Cardiac muscle cell (in vitro differentiated cells and primary cell): ENCODE measurements around the gene STPG2. TPM values are rescaled to one million over a fixed set of nuclear protein-coding genes. Genes with fewer than 3 reads are reported as not detected.

Experiments used
- DNase-seq, 2 donors: peaks; one replicate each; pipeline versions ENCODE4 v3.0.0 to v3.0.0-alpha.2; 2010 to 2017; ENCODE audit warnings: low read depth in 1 of 2, low spot score in 1 of 2
- H3K27ac ChIP-seq: fragments of 200-600 bp; sonication (generic); 2 replicates; pipeline ENCODE4 v1.5.1; 2016
- H3K27me3 ChIP-seq: fragments of 200-600 bp; sonication (generic); 2 replicates; pipeline ENCODE4 v1.6.0; 2016; ENCODE audit warnings: control low read depth
- H3K36me3 ChIP-seq: fragments of 200-600 bp; sonication (generic); 2 replicates; pipeline ENCODE4 v1.5.1; 2016; ENCODE audit warnings: control low read depth
- H3K4me1 ChIP-seq: fragments of 200-600 bp; sonication (generic); 2 replicates; pipeline ENCODE4 v1.8.1; 2017; ENCODE audit warnings: low read depth, mild to moderate bottlenecking, mixed run types
- H3K4me3 ChIP-seq: fragments of 200-600 bp; sonication (generic); 2 replicates; pipeline ENCODE4 v1.5.1; 2016; ENCODE audit warnings: mild to moderate bottlenecking
- H3K9me3 ChIP-seq: fragments of 200-600 bp; sonication (generic); 2 replicates; pipeline ENCODE4 v1.5.1; 2017; ENCODE audit warnings: low read depth, mild to moderate bottlenecking, control low read depth
- polyA plus RNA-seq: library from polyadenylated mRNA; unstranded; fragments of >200 nt; fragmentation: Nextera tagmentation; extraction: Ambion mirVana; gene quantifications from 2 replicates; pipeline ENCODE4 v1.2.1, GENCODE V29; 2016
- total RNA-seq: library from RNA; depleted of rRNA; stranded (reverse); fragments of >200 nt; gene quantifications from 2 replicates; pipeline ENCODE4 v1.2.3, GENCODE V29; 2016
- TF ChIP-seq, protein P1 (sequence below): IDR thresholded peaks from 2 replicates; pipeline ENCODE4 v1.5.1; 2012; ENCODE audit warnings: low read depth, mild to moderate bottlenecking, low read length

The STPG2 gene
- total and polyA plus RNA-seq, 2 experiments from 2014 or later = 0.20 to 0.30 TPM

DNA sequence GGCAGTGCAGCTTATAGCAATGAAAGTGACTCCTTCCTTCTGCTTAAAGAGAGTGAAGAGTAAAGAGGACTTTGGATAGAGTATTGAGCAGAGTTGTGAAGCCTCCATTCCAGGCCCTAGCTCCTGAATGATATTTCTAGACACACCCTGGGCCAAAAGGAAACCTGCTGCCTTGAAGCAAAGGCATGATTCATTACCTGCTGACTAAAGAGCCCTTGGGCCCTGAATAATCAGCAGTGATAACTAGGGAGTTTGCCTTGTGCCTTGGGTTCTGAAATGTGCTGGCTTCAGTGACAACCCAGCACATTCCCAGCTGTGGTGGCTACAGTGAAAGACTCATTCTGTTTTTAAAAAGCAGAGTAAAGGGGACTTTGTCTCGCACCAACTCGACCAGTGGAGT, 49.2 kb downstream of the STPG2 start:
- DNase-seq = no peak
- Histone ChIP-seq H3K9me3 (no peaks in the 10 kb centered on the region), H3K27ac (no peak overlapping the region), H3K27me3 (no peaks in the 10 kb centered on the region), H3K4me1 (no peaks in the 10 kb centered on the region), H3K36me3 (no peaks in the 10 kb centered on the region), H3K4me3 (no peak overlapping the region)
- TF ChIP-seq, protein P1, sequence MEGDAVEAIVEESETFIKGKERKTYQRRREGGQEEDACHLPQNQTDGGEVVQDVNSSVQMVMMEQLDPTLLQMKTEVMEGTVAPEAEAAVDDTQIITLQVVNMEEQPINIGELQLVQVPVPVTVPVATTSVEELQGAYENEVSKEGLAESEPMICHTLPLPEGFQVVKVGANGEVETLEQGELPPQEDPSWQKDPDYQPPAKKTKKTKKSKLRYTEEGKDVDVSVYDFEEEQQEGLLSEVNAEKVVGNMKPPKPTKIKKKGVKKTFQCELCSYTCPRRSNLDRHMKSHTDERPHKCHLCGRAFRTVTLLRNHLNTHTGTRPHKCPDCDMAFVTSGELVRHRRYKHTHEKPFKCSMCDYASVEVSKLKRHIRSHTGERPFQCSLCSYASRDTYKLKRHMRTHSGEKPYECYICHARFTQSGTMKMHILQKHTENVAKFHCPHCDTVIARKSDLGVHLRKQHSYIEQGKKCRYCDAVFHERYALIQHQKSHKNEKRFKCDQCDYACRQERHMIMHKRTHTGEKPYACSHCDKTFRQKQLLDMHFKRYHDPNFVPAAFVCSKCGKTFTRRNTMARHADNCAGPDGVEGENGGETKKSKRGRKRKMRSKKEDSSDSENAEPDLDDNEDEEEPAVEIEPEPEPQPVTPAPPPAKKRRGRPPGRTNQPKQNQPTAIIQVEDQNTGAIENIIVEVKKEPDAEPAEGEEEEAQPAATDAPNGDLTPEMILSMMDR = no peak

DNA sequence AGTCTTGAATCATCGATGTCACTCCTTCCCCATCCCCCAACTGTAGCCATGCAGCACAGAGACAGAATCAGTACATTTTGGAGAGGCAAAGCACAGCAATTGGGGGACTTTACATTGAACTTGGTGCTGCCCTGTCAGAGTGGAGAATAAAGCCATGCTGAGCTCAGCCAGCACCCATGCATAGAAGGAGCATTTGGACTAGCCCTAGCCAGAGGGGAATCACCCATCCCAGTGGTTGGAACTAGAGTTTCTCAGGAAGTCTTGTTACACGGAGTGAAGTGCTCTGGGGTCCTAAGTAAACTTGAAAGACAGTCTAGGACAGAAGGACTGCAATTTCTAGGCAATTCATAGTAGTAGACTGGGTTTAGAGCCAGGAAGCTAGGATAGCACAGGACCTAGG, 49.6 kb downstream of the STPG2 start:
- no peaks in the 10 kb centered on the region for H3K4me1 ChIP-seq
- no peaks in the 10 kb centered on the region for H3K9me3 ChIP-seq
- no peaks in the 10 kb centered on the region for H3K36me3 ChIP-seq
- no peak for DNase-seq
- TF ChIP-seq, protein P1 = no peak
- no peak overlapping the region for H3K27ac ChIP-seq
- H3K4me3 ChIP-seq = no peak overlapping the region
- H3K27me3 ChIP-seq = no peaks in the 10 kb centered on the region

- Histone ChIP-seq H3K4me1 (no peaks in the 10 kb centered on the region), H3K9me3 (no peaks in the 10 kb centered on the region), H3K27me3 (no peaks in the 10 kb centered on the region), H3K4me3 (no peak overlapping the region), H3K36me3 (no peaks in the 10 kb centered on the region), H3K27ac (no peak overlapping the region)
- TF ChIP-seq, protein P1 = peak; percentile 58
- peak; percentile 32 to 44 for DNase-seq
These were observed 50.3 kb downstream of the STPG2 start for GRCh38 chr4:98092833-98093439.

DNA sequence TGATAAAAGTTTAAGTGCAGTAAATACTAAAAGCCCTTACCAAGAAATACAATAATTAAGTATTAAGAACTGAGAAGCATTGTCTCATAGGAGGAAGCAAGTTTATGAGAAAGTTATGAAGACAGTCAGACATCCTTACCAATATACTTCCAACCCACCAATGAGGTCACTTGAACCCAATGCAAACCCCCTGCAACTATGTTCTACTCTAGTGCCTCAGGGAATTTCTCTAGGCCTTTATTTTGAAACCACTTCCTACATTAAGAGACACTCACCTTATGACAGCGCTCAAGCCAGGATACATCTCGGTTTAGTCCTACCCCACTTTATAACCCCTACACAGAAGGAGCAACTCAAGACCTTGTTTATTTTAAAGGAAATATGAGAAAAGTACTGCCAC, 61.3 kb downstream of the STPG2 start:
- H3K9me3 ChIP-seq = no peaks in the 10 kb centered on the region
- no peaks in the 10 kb centered on the region for H3K4me1 ChIP-seq
- TF ChIP-seq, protein P1 = no peak
- DNase-seq = no peak
- H3K36me3 ChIP-seq = no peaks in the 10 kb centered on the region
- no peak overlapping the region for H3K27ac ChIP-seq
- H3K4me3 ChIP-seq = no peak overlapping the region
- H3K27me3 ChIP-seq = no peaks in the 10 kb centered on the region

GRCh38 chr4:98068495-98068894, 74.8 kb downstream of the STPG2 start:
- no peak for DNase-seq
- no peaks in the 10 kb centered on the region for H3K27me3 ChIP-seq
- H3K9me3 ChIP-seq = no peaks in the 10 kb centered on the region
- TF ChIP-seq, protein P1 = no peak
- no peaks in the 10 kb centered on the region for H3K36me3 ChIP-seq
- H3K4me1 ChIP-seq = no peaks in the 10 kb centered on the region
- no peak overlapping the region for H3K4me3 ChIP-seq
- no peak overlapping the region for H3K27ac ChIP-seq
